HG02884 (cell line): ENCODE data around the gene MSLN.

Experiments used
- ATAC-seq: cut with Tn5 transposase; IDR thresholded peaks from one replicate; pipeline ENCODE4 v1.9.1; 2021; ENCODE audit warnings: mild to moderate bottlenecking, moderate library complexity; ENCODE audit not compliant: unreplicated experiment

The MSLN gene

DNA sequence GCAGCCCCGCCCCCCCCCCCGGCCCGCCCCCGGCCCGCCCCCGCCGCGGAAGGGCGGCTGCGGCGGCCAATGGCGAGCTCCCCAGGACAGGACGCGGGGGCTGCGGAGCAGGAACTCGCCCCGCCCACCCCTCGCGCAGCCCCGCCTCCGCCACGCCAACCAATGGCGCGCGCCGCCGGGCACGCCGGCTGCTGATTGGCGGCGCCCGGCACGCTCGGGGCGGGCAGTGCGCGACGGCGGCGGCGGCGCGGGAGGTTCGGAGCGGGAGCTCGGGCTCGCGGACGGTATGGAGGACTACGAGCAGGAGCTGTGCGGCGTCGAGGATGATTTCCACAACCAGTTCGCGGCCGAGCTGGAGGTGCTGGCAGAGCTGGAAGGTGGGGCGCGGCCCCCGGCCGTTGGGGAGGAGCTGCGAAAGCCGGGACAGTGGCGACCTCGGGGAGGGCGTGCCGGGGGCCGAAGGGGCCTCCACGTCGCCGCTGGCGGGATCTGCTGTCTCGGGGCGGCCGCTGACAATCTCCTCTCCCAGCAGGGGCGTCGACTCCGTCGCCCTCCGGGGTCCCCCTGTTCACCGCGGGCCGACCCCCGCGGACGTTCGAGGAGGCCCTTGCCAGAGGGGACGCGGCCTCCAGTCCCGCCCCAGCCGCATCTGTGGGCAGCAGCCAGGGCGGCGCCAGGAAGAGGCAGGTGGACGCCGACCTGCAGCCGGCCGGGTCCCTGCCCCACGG lies 28.0 kb downstream of the MSLN start, which contains the start of gene CHTF18:
CHTF18 (plus strand) TSS at position 222 of the 728 bp plus-strand sequence; CDS start at position 287, 65 bp downstream.
- ATAC-seq = peak; percentile 71

DNA sequence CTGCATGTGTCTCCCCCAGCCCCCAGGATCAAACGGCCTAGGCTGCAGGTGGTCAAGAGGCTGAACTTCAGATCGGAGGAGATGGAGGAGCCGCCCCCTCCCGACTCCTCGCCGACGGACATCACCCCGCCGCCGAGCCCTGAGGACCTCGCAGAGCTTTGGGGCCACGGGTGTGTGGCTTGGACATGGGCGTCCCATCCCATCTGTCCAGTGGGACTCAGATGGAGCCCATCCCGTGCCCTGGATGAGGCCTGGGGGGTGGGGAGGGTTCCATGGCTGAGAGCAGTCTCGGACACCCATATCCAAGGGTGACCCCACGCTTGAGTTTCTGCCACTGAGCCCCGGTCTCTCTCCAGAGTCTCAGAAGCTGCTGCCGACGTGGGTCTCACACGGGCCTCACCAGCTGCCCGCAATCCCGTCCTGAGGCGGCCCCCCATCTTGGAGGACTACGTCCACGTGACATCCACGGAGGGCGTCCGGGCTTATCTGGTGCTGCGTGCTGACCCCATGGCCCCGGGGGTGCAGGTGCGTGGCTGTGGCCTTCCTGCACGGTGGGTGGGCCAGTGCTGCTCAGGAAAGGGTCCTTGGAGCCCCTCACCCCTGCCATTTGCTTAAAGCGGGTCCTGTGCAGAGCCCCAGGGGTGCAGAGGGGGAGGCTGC lies 28.8 kb downstream of the MSLN start:
- ATAC-seq = no peak

DNA sequence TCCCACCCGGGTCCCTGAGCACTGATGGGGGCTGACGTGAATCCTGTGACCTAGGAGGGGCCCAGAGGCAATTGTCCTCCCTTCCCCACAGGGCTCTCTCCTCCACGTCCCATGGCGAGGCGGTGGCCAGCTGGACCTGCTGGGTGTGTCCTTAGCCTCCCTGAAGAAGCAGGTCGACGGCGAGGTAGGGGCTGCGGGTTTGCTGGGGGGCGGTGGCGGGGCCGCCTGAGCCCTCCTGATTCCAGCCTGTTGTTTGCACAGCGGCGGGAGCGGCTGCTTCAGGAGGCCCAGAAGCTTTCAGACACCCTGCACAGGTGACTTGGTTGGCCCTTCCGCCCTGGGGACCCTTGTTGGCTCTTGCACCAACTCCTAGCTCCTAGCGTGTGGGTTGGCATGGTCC lies 29.6 kb downstream of the MSLN start:
- no peak for ATAC-seq

- ATAC-seq = no peak
Measured at GRCh38 chr16:791131-791530, 30.6 kb downstream of the MSLN start.

GRCh38 chr16:792221-792995 lies 31.9 kb downstream of the MSLN start:
- ATAC-seq = no peak

DNA sequence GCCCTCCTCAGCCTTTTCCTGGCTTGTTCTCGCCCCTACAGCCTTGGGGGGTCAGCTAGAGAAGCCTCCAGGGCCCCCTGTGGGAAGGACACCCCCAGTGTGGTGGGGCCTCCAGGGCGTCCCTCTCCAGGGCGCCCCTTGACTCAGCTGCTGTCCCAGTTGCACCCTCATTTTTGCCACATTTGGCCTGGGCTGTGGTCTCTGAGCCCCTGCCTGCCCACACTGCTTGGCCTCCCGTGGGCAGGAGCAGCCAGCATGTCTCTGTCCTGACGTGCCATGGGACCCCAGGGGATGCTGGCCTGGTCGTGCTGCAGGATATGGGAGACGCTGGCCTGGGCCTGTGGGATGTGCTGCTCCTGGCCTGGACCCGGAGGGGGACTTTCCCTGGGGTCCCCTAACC lies 32.9 kb downstream of the MSLN start:
- no peak for ATAC-seq

- no peak for ATAC-seq
Measured at GRCh38 chr16:794091-794822, 33.7 kb downstream of the MSLN start.

DNA sequence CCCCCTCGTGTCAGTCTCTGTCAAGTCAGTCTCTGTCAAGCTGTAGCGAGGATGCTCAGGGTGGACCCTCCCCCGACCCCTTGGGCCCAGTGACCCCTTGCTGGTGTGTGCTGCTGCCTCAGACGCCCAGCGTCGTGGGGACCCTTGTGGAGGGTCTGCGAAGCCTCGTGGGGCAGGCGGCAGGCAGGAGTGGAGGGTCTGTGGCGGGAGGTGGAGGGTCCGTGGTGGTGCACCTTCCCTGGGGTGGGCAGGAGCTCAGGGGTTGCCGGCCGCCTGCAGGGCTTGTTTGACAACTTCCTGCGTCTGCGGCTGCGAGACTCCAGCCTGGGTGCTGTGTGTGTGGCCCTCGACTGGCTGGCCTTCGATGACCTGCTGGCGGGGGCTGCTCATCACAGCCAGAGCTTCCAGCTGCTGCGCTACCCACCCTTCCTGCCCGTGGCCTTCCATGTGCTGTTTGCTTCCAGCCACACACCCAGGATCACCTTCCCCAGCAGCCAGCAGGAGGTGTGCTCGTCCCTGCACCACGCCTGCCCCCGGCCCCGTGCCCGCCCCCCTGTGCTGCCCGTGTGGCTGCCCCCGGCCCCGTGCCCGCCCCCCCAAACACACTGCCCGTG lies 34.4 kb downstream of the MSLN start:
- no peak for ATAC-seq

- no peak for ATAC-seq
Measured at GRCh38 chr16:795580-796229, 35.2 kb downstream of the MSLN start.

- ATAC-seq = no peak
Measured at GRCh38 chr16:796296-797119, 36.0 kb downstream of the MSLN start.

DNA sequence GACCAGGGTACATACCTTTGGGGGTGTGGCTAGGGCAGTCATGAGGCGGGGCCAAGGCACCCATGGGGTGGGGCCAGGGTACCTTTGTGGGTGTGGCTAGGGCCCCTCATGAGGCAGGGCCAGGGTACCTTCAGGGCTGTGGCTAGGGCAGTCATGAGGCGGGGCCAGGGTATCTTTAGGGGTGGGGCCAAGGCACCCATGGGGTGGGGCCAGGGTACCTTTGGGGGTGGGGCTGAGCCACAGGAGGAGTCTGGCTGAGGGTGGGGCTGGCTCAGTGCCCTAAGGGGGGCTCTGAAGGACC lies 36.5 kb downstream of the MSLN start:
- no peak for ATAC-seq

DNA sequence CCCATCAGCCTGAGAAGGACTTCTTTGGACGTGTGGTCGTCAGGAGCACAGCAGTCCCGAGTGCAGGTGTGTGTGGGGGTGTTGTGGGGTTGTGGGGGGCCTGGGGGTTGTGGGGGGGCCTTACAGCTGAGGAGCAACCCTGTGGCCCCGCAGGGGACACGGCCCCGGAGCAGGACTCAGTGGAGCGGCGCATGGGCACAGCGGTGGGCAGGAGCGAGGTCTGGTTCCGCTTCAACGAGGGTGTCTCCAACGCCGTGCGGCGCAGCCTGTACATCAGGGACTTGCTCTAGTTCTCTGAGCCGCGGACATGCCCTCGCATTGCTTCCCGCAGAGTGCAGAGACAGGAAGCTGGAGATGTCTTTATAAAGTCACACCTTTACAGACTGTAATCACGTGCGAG lies 37.2 kb downstream of the MSLN start:
- no peak for ATAC-seq

DNA sequence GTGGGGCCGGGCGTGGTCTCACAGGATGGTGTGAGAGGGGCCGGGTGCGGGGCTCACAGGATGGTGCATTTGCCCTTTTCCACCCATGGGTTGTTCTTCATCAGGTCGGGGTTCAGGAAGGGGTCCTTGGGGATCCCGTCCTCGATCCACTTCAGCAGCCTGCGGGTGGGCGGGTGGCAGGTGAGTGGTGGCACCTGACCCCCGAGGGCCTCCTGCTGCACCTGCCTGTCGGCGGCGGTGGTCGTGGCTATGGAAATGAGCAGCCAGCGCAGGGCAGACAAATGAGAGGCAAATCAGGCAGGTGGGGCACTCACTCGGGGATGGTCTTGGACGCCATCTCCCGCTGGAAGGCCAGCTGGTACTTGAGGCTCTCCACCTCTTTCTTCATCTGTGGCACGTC lies 38.1 kb downstream of the MSLN start:
- ATAC-seq = no peak

DNA sequence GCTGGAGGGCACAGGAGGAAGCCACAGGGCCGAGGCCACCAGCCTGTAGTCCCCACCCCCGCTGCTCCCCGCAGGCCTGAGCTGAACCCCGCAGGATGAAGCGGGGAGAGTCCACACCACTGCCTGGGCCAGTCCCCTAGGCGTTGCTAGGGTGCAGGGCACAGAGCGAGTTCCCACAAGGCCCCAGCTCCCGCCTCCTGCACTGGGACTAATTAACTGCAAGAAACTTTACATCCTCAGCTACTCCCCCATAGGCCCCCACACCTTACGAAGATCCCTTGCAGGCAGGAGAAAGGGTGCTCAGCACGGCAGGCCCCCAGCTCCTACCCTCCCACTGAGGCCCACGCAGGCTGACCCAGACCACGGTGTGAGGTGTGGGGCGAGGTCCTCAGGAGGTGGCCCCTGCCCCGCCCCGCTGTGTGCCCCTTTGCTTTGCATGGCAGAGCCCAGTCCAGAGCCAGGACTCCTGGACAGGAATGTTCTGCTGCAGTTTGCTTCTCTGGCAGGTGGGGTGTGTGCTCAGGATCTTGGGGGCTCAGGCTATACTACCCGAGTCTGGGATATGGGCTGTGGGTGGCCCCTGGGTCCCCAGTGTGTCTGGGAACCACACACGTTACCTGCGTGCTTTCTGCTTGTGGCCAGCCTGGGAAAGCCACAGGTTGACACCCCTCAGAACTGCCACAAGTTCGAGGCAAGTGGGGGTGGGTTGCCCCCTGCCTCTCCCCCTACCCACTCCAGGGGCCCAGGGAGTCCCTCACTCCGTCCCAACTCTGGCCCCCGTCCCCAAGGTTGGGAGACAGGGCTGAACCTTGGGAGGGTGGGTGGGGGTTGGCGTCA lies 38.8 kb downstream of the MSLN start:
- ATAC-seq = no peak

- no peak for ATAC-seq
Measured at GRCh38 chr16:799948-800833, 39.7 kb downstream of the MSLN start, which contains the start of gene GNG13. TSS of gene GNG13 (minus strand) at chr16:800734. CDS start at chr16:799077, 1,657 bp downstream.

- ATAC-seq = no peak
Measured at GRCh38 chr16:800834-801511, 40.4 kb downstream of the MSLN start.
